Brain pericyte (primary cell): ENCODE measurements around the gene CELA3B.
"Not testable (repeated sequence)": the region's sequence is repeated elsewhere in the genome, so short reads cannot be mapped to it uniquely, and the experiment has no call there.

ENCODE experiments used
- DNase-seq: peaks from one replicate; pipeline ENCODE4 v3.0.0-alpha.2; 2012; ENCODE audit warnings: low read depth, low spot score

Gene CELA3B

GRCh38 chr1:21975296-21975695, 1.5 kb upstream of the CELA3B start:
- not testable (repeated sequence) for DNase-seq

- not testable (repeated sequence) for DNase-seq
These were observed 1.4 kb downstream of the CELA3B start for GRCh38 chr1:21978209-21978608.

GRCh38 chr1:21980515-21981220, 3.8 kb downstream of the CELA3B start:
- not testable (repeated sequence) for DNase-seq

- DNase-seq: not testable (repeated sequence)
These were observed 4.4 kb downstream of the CELA3B start for GRCh38 chr1:21981253-21981652.

- DNase-seq: not testable (repeated sequence)
These were observed 5.3 kb downstream of the CELA3B start for GRCh38 chr1:21982122-21982521.

- not testable (repeated sequence) for DNase-seq
These were observed 6.7 kb downstream of the CELA3B start for GRCh38 chr1:21983539-21983938.

- not testable (repeated sequence) for DNase-seq
These were observed 9.1 kb downstream of the CELA3B start for GRCh38 chr1:21985893-21986292.

GRCh38 chr1:21986386-21986785, 9.6 kb downstream of the CELA3B start:
- not testable (repeated sequence) for DNase-seq

GRCh38 chr1:21989672-21990393, 13.0 kb downstream of the CELA3B start:
- DNase-seq: not testable (repeated sequence)

- DNase-seq: not testable (repeated sequence)
These were observed 15.4 kb downstream of the CELA3B start for GRCh38 chr1:21992186-21992585.

- not testable (repeated sequence) for DNase-seq
These were observed 17.9 kb downstream of the CELA3B start for GRCh38 chr1:21994716-21995115.

- DNase-seq: not testable (repeated sequence)
These were observed 19.8 kb downstream of the CELA3B start for GRCh38 chr1:21996663-21996970.

GRCh38 chr1:21997891-21998623, 21.2 kb downstream of the CELA3B start:
- DNase-seq: not testable (repeated sequence)

GRCh38 chr1:21998624-21999294, 21.9 kb downstream of the CELA3B start:
- not testable (repeated sequence) for DNase-seq

- DNase-seq: not testable (repeated sequence)
These were observed 22.8 kb downstream of the CELA3B start for GRCh38 chr1:21999645-22000044.

GRCh38 chr1:22001409-22001808, 24.6 kb downstream of the CELA3B start, which contains the start of gene CELA3A:
Gene CELA3A (plus strand): TSS chr1:22001657. CDS start chr1:22001675, 18 bp downstream.
- DNase-seq: no peak

GRCh38 chr1:22002461-22002860, 25.6 kb downstream of the CELA3B start:
- DNase-seq: not testable (repeated sequence)

- DNase-seq: not testable (repeated sequence)
These were observed 26.1 kb downstream of the CELA3B start for GRCh38 chr1:22002875-22003274.

- not testable (repeated sequence) for DNase-seq
These were observed 27.1 kb downstream of the CELA3B start for GRCh38 chr1:22003959-22004358.

- not testable (repeated sequence) for DNase-seq
These were observed 28.7 kb downstream of the CELA3B start for GRCh38 chr1:22005261-22006149.

GRCh38 chr1:22006736-22007135, 29.9 kb downstream of the CELA3B start:
- not testable (repeated sequence) for DNase-seq
